Parathyroid adenoma (tissue), 2 donors: Measurements from ENCODE around the gene KCNG1.
"Not testable (repeated sequence)": the region's sequence is repeated elsewhere in the genome, so short reads cannot be mapped to it uniquely, and the experiment has no call there.

Experiments used
- H2AFZ ChIP-seq: fragments of 300-600 bp; sonication (generic); one replicate; pipeline ENCODE4 v1.7.0; 2017; ENCODE audit warnings: antibody characterized with exemption, mild to moderate bottlenecking
- H3K27ac ChIP-seq: fragments of 300-600 bp; sonication (generic); one replicate; pipeline ENCODE4 v1.7.0; 2017
- H3K27me3 ChIP-seq: fragments of 300-600 bp; sonication (generic); one replicate; pipeline ENCODE4 v1.7.0; 2017; ENCODE audit warnings: low read length; ENCODE audit not compliant: control insufficient read depth, insufficient read depth
- H3K36me3 ChIP-seq: fragments of 300-600 bp; sonication (generic); one replicate; pipeline ENCODE4 v1.7.0; 2017; ENCODE audit warnings: low read length; ENCODE audit not compliant: control insufficient read depth, insufficient read depth
- H3K4me1 ChIP-seq: fragments of 300-600 bp; sonication (generic); one replicate; pipeline ENCODE4 v1.7.0; 2017; ENCODE audit warnings: control low read depth
- H3K4me2 ChIP-seq: fragments of 300-600 bp; sonication (generic); one replicate; pipeline ENCODE4 v1.7.0; 2017; ENCODE audit warnings: low read length
- H3K4me3 ChIP-seq: fragments of 300-600 bp; sonication (generic); one replicate; pipeline ENCODE4 v1.7.0; 2017; ENCODE audit warnings: low read depth, low read length
- H3K79me2 ChIP-seq: fragments of 300-600 bp; sonication (generic); one replicate; pipeline ENCODE4 v1.7.0; 2017; ENCODE audit warnings: control low read depth
- H3K9ac ChIP-seq: fragments of 300-600 bp; sonication (generic); one replicate; pipeline ENCODE4 v1.7.0; 2017; ENCODE audit warnings: mild to moderate bottlenecking
- H3K9me3 ChIP-seq: fragments of 300-600 bp; sonication (generic); one replicate; pipeline ENCODE4 v1.7.0; 2017; ENCODE audit warnings: low read length; ENCODE audit not compliant: control insufficient read depth
- TF ChIP-seq, protein P1 (sequence below): fragments of 300-600 bp; sonication (generic); IDR thresholded peaks from one replicate; pipeline ENCODE4 v1.7.0; 2017; ENCODE audit warnings: antibody characterized with exemption, mild to moderate bottlenecking
- donor health status: primary hyperparathyroidism.

Gene KCNG1

DNA sequence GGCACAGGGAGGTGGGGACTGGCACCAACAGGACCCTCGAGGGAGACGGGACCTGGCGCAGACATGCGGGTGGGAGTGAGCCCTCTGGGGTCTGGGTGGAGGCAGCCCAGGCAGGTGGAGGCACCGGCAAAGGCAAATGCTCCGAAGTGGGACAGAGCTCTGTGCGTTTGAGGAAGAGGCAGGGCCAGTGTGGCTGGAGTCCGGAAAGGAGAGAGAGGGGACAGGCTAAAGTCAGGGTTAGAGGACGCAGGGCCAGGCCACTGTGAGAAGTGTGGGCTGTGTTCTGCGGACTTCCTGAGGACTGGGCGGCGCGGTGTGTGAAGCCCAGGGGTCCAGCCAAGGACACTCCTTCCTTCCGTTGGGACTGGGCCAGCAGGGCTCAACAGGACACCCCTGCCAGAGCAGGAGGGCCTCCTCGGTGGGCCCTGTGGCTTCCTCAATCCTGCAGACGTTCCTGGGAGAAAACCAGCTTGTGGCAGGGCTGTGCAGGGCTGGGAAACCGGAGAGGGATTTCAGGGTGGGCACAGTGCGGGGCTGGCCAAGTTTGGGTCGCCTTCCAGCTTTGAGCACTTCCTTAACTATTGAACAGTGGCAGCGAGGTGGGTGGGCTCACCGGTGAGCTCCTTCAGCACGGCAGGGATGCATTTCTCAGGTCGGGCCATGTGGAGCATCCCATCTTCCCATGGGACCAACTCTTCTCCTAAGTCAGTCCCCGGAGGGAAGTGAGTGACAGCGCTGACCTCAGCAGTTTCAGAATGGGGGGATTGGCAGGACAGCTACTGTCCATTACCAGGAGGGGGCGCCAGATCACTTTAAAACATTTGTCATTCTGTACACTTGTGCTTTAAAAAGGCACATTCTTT is 41.8 kb downstream of the KCNG1 start:
- no peak overlapping the region for H3K4me2 ChIP-seq
- no peak overlapping the region for H3K9ac ChIP-seq
- TF ChIP-seq, protein P1, sequence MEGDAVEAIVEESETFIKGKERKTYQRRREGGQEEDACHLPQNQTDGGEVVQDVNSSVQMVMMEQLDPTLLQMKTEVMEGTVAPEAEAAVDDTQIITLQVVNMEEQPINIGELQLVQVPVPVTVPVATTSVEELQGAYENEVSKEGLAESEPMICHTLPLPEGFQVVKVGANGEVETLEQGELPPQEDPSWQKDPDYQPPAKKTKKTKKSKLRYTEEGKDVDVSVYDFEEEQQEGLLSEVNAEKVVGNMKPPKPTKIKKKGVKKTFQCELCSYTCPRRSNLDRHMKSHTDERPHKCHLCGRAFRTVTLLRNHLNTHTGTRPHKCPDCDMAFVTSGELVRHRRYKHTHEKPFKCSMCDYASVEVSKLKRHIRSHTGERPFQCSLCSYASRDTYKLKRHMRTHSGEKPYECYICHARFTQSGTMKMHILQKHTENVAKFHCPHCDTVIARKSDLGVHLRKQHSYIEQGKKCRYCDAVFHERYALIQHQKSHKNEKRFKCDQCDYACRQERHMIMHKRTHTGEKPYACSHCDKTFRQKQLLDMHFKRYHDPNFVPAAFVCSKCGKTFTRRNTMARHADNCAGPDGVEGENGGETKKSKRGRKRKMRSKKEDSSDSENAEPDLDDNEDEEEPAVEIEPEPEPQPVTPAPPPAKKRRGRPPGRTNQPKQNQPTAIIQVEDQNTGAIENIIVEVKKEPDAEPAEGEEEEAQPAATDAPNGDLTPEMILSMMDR: peak; percentile 74
- no peak overlapping the region for H3K4me3 ChIP-seq
- H3K36me3 ChIP-seq: no peaks in the 10 kb centered on the region
- H3K27me3 ChIP-seq: no peaks in the 10 kb centered on the region
- H3K4me1 ChIP-seq: no peaks in the 10 kb centered on the region
- H3K27ac ChIP-seq: no peak overlapping the region
- H3K79me2 ChIP-seq: no peaks in the 10 kb centered on the region
- H3K9me3 ChIP-seq: no peaks in the 10 kb centered on the region
- H2AFZ ChIP-seq: no peak overlapping the region

DNA sequence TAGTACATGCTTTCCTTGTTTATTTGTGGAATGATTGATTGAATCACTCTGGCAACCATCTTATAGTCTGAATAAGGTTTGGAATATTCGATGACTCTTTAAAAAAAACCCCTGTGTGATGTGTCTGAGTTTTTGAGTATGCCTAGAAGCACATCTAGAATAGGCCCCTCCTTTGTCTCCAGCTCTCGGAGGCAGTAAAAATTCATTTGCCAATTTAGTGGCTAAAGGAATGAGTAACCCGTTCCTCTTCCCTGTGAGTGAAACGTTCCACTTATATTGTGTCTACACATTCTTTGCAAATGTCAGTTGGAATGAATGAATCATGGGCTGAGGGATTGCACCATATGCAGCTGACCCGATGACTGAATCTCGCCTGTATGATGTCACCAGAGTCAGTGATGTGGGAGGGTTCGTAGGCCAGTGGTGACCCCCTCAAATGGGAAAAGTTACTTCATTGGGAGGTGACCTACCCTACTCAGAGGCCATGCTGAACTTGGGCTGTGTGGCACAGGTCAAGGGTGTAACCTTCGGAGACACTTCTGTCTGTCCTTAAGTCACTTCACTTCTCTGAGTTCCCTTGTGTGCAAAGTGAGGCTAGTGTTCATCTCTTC is 42.7 kb downstream of the KCNG1 start:
- Histone ChIP-seq H3K27me3 (no peaks in the 10 kb centered on the region), H2AFZ (no peak overlapping the region), H3K4me1 (no peaks in the 10 kb centered on the region), H3K4me2 (no peak overlapping the region), H3K4me3 (no peak overlapping the region), H3K27ac (no peak overlapping the region), H3K9me3 (no peaks in the 10 kb centered on the region), H3K9ac (no peak overlapping the region), H3K79me2 (no peaks in the 10 kb centered on the region), H3K36me3 (no peaks in the 10 kb centered on the region)
- TF ChIP-seq, protein P1: no peak

DNA sequence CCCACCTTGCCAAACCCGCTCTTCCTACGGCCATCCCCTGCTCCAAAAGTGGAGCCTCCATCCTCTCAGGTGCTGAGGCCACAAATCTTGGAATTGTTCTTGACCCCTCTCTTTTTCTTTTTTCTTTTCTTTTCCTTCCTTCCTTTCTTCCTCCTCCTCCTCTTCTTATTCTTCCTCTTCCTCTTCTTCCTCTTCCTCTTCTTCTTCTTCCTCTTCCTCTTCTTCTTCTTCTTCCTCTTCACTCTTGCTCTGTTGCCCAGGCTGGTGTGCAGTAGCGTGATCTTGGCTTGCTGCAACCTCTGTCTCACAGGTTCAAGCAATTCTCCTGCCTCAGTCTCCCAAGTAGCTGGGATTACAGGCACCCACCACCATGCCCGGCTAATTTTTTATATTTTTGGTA is 44.4 kb downstream of the KCNG1 start:
- H3K4me2 ChIP-seq, H2AFZ ChIP-seq, H3K9ac ChIP-seq, H3K27me3 ChIP-seq, H3K79me2 ChIP-seq, H3K36me3 ChIP-seq, H3K27ac ChIP-seq, H3K4me1 ChIP-seq, H3K4me3 ChIP-seq, H3K9me3 ChIP-seq: not testable (repeated sequence)

DNA sequence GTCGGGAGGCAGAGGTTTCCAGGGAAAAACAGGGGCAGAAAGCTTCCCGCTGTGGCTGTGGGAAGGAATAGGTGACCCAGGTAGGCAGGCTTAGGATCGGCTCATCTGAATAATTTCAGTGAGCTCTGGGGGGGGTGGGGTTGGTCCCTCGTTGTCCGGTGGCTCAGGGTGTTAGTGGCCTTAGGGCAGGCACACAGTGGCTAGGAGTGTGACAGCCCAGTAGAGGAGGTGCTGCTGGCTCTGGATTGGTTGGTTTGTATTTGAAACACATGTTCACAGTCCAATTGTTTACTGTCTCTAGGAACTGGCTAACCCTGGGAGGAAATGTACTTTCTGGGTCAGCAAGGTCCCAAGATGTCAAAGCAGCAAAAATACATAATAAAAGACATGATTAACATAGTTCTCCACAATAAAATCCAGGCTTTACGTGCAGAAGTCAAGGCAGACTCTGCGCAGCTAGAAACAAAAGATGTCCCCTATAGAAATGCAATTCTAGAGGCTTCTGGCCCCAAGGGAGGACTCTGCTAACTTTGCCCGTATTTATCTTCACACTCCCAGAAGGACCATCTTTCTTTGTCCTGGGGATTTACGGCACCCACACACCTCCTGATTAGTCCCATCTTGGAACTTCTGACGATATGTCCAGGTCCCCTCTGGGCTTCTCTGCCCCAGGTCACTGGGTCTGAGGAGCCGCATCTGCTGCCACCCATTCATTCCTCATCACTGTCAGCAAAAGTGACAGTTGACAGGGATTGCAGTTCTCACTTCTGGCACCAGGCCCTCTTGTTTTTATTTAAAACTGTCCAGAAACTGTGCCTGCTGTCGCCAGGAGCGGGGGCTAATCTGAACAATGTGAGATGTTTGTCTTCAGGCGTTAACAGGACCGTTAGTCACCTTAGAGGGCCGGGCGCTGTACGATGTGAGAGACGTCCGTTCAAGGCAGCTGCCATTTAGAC is 45.6 kb downstream of the KCNG1 start:
- Histone ChIP-seq H3K4me2 (no peak overlapping the region), H3K36me3 (no peaks in the 10 kb centered on the region), H3K27ac (no peak overlapping the region), H3K4me1 (peaks cover 9% of the 10 kb centered on the region), H3K79me2 (no peaks in the 10 kb centered on the region), H3K9ac (no peak overlapping the region), H3K9me3 (no peaks in the 10 kb centered on the region), H2AFZ (no peak overlapping the region), H3K27me3 (no peaks in the 10 kb centered on the region), H3K4me3 (no peak overlapping the region)
- TF ChIP-seq, protein P1: no peak
